GM19324 (cell line): ENCODE results near the gene SYT8.

Experiments used
- ATAC-seq: cut with Tn5 transposase; IDR thresholded peaks from one replicate; pipeline ENCODE4 v1.9.1; 2021; ENCODE audit warnings: mild to moderate bottlenecking, moderate library complexity; ENCODE audit not compliant: unreplicated experiment, low FRiP score

SYT8 gene

GRCh38 chr11:1856306-1857005 is 21.7 kb downstream of the SYT8 start:
- ATAC-seq, result no peak

- no peak for ATAC-seq
Observed at GRCh38 chr11:1857064-1857463, 22.3 kb downstream of the SYT8 start.

DNA sequence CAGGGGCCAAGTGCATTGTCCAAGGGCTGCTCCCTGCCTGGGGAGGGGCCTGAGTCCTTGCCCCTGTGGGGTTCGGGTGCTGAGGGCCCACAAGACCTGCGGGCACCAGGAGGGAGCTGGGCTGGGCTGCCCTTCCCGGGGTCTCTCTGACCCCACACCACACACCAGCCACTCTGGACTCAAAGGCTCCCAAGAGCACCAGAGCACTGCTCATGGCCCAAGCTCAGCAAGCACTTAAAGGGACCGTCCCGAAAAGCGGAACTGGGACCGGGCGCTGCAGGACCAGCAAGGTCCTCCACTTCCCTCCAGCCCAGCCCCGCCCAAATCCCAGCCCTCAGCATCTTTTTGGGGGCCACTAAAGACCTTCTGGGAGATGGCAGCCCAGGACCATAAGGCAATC is 23.4 kb downstream of the SYT8 start:
- no peak for ATAC-seq

- no peak for ATAC-seq
Observed at GRCh38 chr11:1858576-1858975, 23.8 kb downstream of the SYT8 start.

DNA sequence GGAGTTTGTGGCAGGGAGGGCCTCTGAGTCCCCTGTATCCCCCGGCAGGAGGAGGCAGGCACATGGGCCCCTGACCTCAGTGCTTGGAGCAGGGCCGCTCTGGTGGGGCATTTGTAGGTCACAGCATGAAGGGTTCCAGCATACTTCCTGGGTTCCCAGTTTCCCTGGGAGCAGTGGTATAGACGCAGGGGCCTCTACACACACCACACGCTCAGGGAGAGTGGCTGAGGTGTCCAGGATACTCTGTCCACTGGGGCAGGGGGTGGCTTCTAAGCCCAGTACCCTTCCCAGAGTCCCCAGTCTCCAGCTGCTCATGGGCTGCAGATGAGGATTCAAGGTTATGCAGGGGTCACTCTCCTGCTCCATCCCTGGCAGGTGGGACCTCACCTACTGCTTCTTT is 24.2 kb downstream of the SYT8 start:
- no peak for ATAC-seq

GRCh38 chr11:1860108-1860507 is 25.3 kb downstream of the SYT8 start:
- ATAC-seq, result no peak

DNA sequence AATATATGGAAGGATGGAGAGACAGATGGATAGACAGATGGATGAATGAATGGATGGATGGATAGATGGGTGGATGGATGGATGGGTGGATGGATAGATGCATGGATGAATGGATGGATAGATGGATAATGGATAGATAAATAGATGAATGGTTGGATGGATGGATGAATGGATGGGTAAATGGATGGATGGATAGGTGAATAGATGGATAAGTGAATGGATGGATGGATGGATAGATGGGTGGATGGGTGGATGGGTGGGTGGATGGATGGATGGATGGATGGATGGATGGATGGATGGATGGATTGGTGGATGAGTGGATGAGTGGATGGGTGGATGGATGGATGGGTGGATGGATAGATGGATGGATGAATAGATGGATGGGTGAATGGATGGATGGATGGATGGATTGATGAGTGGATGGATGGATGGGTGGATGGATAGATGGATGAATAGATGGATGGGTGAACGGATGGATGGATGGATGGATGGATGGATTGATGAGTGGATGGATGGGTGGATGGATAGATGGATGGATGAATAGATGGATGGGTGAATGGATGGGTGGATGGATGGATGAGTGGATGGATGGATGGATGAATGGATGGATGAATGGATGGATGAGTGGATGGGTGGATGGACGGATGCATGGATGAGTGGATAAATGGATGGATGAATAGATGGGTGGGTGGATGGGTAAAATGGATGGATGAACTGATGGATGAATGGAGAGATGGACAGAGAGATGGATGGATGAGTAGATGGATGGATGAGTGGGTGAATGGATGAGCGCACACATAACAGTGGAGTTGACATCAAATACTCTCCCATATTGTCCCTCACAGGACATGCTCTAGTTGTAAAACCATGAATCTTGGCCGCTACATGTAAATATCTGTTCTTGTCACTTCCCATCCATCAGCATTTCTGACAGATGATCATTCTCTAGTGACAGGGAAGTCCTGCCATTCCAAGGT is 26.9 kb downstream of the SYT8 start:
- no peak for ATAC-seq

DNA sequence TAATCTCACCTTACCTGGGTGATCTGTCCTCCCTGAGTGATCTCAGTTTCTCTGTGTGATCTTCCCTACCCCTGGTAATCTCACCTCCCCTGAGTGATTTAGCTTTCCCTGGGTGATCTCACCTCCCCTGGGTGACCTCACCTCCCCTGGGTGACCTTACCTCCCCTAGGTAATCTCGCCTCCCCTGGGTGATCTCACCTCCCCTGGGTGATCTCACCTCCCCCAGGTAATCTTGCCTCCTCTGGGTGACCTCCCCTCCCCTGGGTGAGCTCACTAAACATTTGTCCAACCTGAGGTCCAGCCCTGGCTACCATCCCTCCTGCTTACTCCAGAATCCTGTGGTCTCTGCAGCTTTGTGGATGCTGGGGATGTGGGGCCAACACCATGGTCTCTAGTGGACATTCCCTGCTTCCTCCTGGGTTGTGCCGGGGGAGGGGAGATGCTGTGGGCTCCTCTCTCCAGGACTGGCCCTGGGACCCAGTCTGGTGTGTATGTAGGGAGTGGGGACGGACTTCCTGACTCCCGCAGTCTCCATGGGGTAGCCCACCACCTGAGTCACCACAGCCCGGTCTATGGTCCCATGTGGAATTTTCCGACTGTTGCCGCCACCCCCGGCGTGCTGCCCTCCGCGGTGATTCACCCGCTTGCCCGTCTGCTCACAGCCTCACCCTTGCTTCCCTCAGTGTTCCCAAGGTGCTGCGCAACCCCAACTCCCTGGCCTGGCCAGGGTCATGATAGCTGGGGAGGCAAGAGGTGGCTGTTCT is 28.0 kb downstream of the SYT8 start:
- ATAC-seq, result no peak

- ATAC-seq, result no peak
Observed at GRCh38 chr11:1863352-1864216, 28.8 kb downstream of the SYT8 start.

DNA sequence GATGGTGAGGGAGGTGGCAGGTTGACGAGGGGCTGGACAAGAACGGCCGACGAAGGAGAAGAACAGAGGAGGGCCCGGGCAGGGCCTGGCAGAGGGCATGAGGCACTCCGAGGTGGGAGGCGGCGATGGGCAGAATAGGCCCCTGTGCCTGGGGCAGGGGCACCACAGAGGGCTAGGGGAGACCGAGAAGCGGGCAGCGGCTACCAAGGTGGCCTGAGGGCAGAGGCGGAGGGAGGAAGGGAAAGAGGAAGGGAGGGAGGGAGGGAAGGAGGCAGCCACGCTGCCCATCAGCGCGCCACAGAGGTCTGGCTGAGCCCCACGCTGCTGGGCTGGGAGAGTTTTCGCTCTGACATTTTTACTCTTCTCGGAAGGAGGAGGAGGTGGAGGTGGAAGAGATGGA is 29.4 kb downstream of the SYT8 start:
- ATAC-seq, result no peak

DNA sequence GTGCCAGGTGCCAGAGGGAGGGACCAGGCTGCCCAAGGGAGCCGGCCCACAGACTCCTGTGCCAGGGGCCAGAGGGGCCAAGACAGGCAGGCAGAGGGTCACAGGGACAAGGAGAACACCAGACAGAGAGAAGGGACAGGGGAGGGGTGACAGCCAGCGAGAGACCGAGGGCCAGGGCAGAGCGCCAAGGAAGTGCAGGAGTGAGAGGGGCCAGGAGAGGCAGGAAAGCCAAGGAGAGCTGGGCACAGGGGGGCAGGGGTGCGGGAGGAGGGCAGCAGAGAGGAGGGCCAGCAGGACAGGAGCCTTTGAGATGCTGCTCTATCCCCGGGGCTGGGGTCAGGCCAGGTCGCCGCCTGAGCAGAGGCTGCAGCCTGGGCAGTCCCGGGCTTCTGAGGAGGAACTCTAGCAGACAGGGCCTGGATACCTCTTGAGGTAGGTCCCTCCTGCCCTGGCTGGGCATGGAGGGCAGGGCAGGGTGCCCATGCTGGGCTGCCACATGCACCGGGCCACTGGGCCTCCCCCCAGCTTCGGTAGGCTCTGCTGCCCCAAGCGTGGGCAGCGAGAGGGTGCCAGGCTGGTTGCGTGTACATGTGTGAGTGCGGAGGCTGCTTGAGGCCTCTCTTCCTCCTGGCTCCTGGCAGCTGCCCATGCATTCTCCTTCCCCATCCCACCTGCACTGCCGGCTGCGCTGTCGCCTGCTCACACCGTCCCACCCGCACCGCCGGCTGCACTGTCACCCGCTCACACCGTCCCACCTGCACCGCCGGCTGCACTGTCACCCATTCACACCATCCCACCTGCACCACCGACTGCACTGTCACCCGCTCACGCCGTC is 30.3 kb downstream of the SYT8 start:
- ATAC-seq, result no peak

DNA sequence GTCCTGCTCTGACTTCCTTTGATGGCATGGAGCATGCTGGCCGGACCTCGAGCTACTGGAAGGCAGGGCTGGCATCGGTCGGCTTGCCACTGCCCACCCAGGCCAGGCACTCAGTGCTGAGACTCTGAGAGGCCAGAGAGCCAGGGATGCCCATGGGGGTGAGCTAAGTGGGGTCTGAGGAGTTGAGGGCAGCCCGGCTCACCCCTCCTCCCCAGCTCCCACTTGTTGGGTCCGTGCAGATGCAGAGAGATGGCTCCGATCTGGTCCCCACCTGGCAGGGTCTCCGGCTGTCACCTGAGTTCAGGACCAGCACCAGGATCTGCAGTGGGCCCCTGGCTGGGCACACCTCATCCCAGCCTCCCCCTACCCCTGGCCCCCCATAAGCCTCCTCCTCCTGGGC is 31.4 kb downstream of the SYT8 start:
- no peak for ATAC-seq

DNA sequence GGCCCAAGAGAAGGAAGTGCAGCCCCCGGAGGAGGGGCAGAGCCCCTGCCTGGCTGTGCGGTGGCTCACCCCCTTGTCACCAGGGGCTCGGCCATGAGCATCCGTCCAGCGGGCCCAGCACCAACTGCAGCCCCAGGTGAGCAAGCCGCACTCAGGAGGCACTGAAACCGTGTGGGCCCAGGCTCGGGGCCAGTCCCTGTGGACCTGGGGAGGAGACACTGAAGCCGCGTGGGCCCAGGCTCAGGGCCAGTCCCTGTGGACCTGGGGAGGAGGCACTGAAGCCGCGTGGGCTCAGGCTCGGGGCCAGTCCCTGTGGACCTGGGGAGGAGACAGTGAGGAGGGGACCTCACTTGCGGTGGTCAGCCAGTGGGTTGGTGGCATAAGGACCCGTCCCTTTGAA is 32.0 kb downstream of the SYT8 start:
- ATAC-seq, result no peak

- no peak for ATAC-seq
Observed at GRCh38 chr11:1867381-1867780, 32.6 kb downstream of the SYT8 start.

DNA sequence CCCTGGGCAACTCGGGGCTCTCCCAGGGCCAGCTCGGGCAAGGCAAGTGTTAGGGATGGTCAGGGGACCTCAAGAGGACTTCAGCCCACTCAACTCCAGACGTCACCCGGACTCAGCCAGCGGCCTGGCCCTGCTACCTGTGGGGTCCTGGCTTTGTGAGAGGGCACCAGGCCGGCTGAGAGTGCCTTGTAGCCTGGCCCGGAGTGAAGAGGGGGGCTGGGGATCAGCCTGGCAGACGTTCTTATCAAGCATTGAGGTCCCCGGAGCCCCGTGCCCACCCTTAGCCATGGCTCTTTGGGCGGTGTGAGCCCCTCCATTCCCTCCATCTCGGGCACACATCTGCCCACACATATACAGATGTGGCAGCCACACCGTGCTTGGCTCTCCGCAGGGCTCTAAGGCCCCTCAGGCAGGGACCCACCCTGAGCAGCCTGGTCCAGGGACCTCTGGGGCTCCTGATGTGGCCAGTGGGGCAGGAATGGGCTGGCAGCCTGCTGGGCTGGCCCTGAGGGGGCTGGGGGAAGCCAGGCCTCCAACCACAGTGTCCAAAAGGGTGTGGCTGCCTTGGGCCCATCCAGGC is 33.4 kb downstream of the SYT8 start:
- no peak for ATAC-seq

- ATAC-seq, result no peak
Observed at GRCh38 chr11:1868636-1869291, 34.0 kb downstream of the SYT8 start.

GRCh38 chr11:1869427-1870325 is 34.9 kb downstream of the SYT8 start:
- no peak for ATAC-seq
